ENCODE results near the gene HDAC5.
"Not testable (repeated sequence)": the region's sequence is repeated elsewhere in the genome, so short reads cannot be mapped to it uniquely, and the experiment has no call there.

HDAC5 gene

DNA sequence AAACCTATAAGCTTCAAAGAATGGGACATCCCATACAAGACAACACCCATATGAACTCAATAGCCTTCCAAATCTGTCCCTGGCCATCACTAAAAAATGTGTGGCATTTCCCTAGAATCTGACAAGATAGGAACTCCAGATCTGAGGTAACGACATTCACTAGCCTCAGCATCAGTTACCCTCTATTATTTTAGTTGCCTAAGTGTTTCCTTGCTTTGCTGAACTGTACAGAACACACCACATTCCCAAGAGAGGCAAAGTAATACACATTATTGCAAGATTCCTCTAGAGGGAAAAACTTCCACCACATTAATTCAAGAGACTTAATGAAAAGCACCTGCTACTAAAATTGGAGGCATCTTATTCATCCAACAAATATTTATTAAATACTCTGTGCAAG, 62.0 kb downstream of the HDAC5 start:
- no peak for FAIRE-seq
- TF ChIP-seq, protein P1, sequence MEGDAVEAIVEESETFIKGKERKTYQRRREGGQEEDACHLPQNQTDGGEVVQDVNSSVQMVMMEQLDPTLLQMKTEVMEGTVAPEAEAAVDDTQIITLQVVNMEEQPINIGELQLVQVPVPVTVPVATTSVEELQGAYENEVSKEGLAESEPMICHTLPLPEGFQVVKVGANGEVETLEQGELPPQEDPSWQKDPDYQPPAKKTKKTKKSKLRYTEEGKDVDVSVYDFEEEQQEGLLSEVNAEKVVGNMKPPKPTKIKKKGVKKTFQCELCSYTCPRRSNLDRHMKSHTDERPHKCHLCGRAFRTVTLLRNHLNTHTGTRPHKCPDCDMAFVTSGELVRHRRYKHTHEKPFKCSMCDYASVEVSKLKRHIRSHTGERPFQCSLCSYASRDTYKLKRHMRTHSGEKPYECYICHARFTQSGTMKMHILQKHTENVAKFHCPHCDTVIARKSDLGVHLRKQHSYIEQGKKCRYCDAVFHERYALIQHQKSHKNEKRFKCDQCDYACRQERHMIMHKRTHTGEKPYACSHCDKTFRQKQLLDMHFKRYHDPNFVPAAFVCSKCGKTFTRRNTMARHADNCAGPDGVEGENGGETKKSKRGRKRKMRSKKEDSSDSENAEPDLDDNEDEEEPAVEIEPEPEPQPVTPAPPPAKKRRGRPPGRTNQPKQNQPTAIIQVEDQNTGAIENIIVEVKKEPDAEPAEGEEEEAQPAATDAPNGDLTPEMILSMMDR (IDR thresholded peaks at IDR 0.05; ENCODE audit: insufficient read depth, missing control alignments): no peak
- no peak for DNase-seq (ENCODE audit: insufficient read length, low spot score)

- FAIRE-seq: no peak
- DNase-seq (ENCODE audit: insufficient read length, low spot score): no peak
- TF ChIP-seq, protein P1 (IDR thresholded peaks at IDR 0.05; ENCODE audit: insufficient read depth, missing control alignments): no peak
Measured at GRCh38 chr17:44059101-44059892, 64.1 kb downstream of the HDAC5 start.

DNA sequence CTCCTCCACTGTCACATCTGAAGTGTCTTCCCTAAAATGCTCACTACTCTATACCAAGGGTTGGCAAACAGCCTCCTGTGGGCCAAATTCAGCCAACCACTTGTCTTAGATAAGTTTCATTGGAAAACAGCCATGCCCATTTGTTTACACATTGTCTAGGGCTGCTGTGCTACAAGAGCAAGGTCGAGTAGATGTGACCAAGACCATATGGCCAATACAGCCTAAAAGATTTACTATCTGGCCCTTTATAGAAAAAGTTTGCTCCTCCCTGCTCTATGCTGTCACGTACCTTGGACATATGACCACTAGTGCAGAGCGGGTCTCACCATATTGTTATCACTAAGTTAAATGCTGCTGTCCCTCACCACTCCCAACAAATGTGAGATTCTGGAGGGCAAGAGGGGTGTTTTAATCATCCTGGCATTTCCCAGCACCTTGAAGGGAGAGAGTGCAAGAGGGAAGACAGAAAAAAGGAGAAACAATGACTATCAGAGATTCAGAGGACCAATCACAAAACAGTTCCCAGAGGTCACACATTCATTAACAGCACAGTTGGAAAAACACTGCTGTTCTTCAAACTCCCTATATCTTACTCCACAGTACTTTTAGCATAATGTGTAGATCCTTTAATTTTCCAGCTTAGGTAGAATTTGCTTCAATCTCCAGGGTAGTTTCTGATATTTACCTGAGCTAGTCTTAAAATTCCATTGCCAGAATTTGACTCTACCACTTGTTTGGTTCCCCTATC, 70.1 kb downstream of the HDAC5 start:
- TF ChIP-seq, protein P1 (IDR thresholded peaks at IDR 0.05; ENCODE audit: insufficient read depth, missing control alignments): no peak
- FAIRE-seq (no peak), DNase-seq (ENCODE audit: insufficient read length, low spot score) (no peak)

GRCh38 chr17:44049294-44050060, 74.0 kb downstream of the HDAC5 start:
- DNase-seq (ENCODE audit: insufficient read length, low spot score): no peak
- no peak for FAIRE-seq
- TF ChIP-seq, protein P1 (IDR thresholded peaks at IDR 0.05; ENCODE audit: insufficient read depth, missing control alignments): no peak

- FAIRE-seq; DNase-seq (ENCODE audit: insufficient read length, low spot score): not testable (repeated sequence)
Measured at GRCh38 chr17:44046893-44047292, 76.5 kb downstream of the HDAC5 start.

DNA sequence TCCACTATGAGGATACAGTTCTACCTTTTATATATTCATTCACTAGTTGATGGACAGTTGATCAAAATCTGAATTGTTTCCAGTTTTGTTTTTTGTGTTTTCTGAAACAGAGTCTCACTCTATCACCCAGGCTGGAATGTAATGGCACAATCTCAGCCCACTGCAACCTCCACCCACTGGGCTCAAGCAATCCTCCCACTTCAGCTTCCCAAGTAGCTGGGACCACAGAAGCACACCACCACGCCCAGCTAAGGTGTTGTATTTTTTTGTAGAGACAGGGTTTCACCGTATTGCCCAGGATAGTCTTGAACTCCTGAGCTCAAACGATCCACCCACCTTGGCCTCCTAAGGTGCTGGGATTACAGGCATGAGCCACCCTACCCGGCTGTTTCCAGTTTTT, 78.0 kb downstream of the HDAC5 start:
- DNase-seq (ENCODE audit: insufficient read length, low spot score) (no peak), FAIRE-seq (no peak)
- TF ChIP-seq, protein P1 (IDR thresholded peaks at IDR 0.05; ENCODE audit: insufficient read depth, missing control alignments): no peak

- no peak for DNase-seq (ENCODE audit: insufficient read length, low spot score)
- no peak for FAIRE-seq
- TF ChIP-seq, protein P1 (IDR thresholded peaks at IDR 0.05; ENCODE audit: insufficient read depth, missing control alignments): no peak
Measured at GRCh38 chr17:44044071-44044470, 79.4 kb downstream of the HDAC5 start.

All from D721Med (cell line).